CD4-positive, alpha-beta T cell (primary cell): ENCODE results near the gene RASA2. TPM values are rescaled to one million over a fixed set of nuclear protein-coding genes. Genes with fewer than 3 reads are reported as not detected.

Source experiments
- ATAC-seq: fragments of 200-7000 bp; cut with Tn5 transposase; one replicate; pipeline ENCODE4 v1.10.0; 2022; ENCODE audit warnings: mild to moderate bottlenecking; ENCODE audit not compliant: poor library complexity
- CTCF ChIA-PET: fragments of 350-600 bp; sonication (Branson Sonifier 250); formaldehyde crosslinking; loops from one replicate; lab custom pipeline; 2021; ENCODE audit warnings: antibody characterized with exemption, inconsistent platforms; lab: Charles Lee
- POLR2A ChIA-PET: fragments of 350-600 bp; sonication (Branson Sonifier 250); formaldehyde crosslinking; loops from one replicate; lab custom pipeline; 2021; ENCODE audit warnings: antibody characterized with exemption, inconsistent platforms; lab: Charles Lee
- DNase-seq, 14 experiments: peaks; one replicate each; pipeline ENCODE4 v3.0.0-alpha.2; 2013 to 2020; ENCODE audit warnings: mixed read lengths in 2 of 14
- H3K27ac ChIP-seq, 2 donors: one replicate each; pipeline versions ENCODE4 v1.5.1 to v1.7.0; 2013; ENCODE audit warnings: low read length in 2 of 2, low read depth in 1 of 2, mild to moderate bottlenecking in 1 of 2
- H3K27me3 ChIP-seq, 2 experiments: 1 replicate in 1 of 2; 2 replicates in 1 of 2; pipeline versions ENCODE4 v1.6.1 to v1.7.0; 2013; ENCODE audit warnings: low read length in 2 of 2, control low read depth in 1 of 2, mild to moderate bottlenecking in 1 of 2, moderate library complexity in 1 of 2; ENCODE audit not compliant: insufficient read depth in 2 of 2, control insufficient read depth in 1 of 2
- H3K36me3 ChIP-seq: one replicate; pipeline ENCODE4 v1.6.1; 2013; ENCODE audit warnings: low read length, control low read depth; ENCODE audit not compliant: insufficient read depth
- H3K4me1 ChIP-seq: one replicate; pipeline ENCODE4 v1.6.1; 2013; ENCODE audit warnings: low read length, control low read depth; ENCODE audit not compliant: insufficient read depth
- H3K4me3 ChIP-seq: one replicate; pipeline ENCODE4 v1.5.1; 2013; ENCODE audit warnings: mild to moderate bottlenecking, low read length, moderate library complexity
- H3K9me3 ChIP-seq, 2 experiments: 1 replicate in 1 of 2; 2 replicates in 1 of 2; pipeline versions ENCODE4 v1.6.1 to v1.7.0; 2013; ENCODE audit warnings: low read length in 2 of 2, mild to moderate bottlenecking in 2 of 2, control low read depth in 1 of 2, moderate library complexity in 1 of 2; ENCODE audit not compliant: control insufficient read depth in 1 of 2, insufficient read depth in 1 of 2
- H3K27ac Mint-ChIP-seq: one replicate; pipeline ENCODE4 v1.8.0; 2020; ENCODE audit warnings: mixed read lengths
- H3K27me3 Mint-ChIP-seq: one replicate; pipeline ENCODE4 v1.8.0; 2021; ENCODE audit warnings: mixed read lengths
- H3K36me3 Mint-ChIP-seq: one replicate; pipeline ENCODE4 v1.8.0; 2021; ENCODE audit warnings: low read depth, mixed read lengths
- H3K4me1 Mint-ChIP-seq: one replicate; pipeline ENCODE4 v1.8.0; 2021; ENCODE audit warnings: low read depth, mixed read lengths
- H3K4me3 Mint-ChIP-seq: one replicate; pipeline ENCODE4 v1.8.0; 2020; ENCODE audit warnings: mild to moderate bottlenecking, mixed read lengths
- H3K9me3 Mint-ChIP-seq: one replicate; pipeline ENCODE4 v1.8.0; 2020; ENCODE audit warnings: mixed read lengths
- CTCF ChIP-seq: fragments of 200-600 bp; IDR thresholded peaks from one replicate; pipeline ENCODE4 v1.8.0; 2022; ENCODE audit warnings: antibody characterized with exemption, mild to moderate bottlenecking
- intact Hi-C, 2 experiments: fragments of 100-400 bp; cut with DNase I in 1 of 2; cut with micrococcal nuclease in 1 of 2; formaldehyde crosslinking; loops; one replicate each; pipeline versions ENCODE4 v1.15.1 to v1.9.0; 2023 to 2025; cut with DNase I, micrococcal nuclease
- total RNA-seq, 174 experiments: library from RNA in 2 of 174; stranded (reverse) in 2 of 174; gene quantifications; one replicate each; pipeline ENCODE4 v1.2.3 and lab custom pipeline; 2021 to 2026

Gene RASA2
- total RNA-seq, 2 experiments from 2014 or later: 96.1 to 96.4 TPM

GRCh38 chr3:141482245-141482922 lies 4.4 kb upstream of the RASA2 start:
- H3K9me3 Mint-ChIP-seq: no peaks in the 10 kb centered on the region
- Histone ChIP-seq H3K4me1 (peaks cover 15% of the 10 kb centered on the region), H3K36me3 (no peaks in the 10 kb centered on the region), H3K4me3 (no peak overlapping the region), H3K27me3 (no peaks in the 10 kb centered on the region), H3K9me3 (no peaks in the 10 kb centered on the region), H3K27ac (no peak overlapping the region)
- H3K27me3 Mint-ChIP-seq: no peaks in the 10 kb centered on the region
- no peak for DNase-seq
- TF ChIP-seq CTCF: no peak
- H3K27ac Mint-ChIP-seq: no peak overlapping the region
- no peaks in the 10 kb centered on the region for H3K36me3 Mint-ChIP-seq
- ChIA-PET POLR2A (interaction anchor here (2.0 kb wide), 1 partner anchor 9 kb away, joined by 5 read pairs; no protein-coding TSS in a partner anchor), CTCF (interaction anchor here (3.3 kb wide), 1 partner anchor 22 kb away, joined by 11 read pairs; no protein-coding TSS in a partner anchor)
- ATAC-seq: no peak
- intact Hi-C loops: loop anchor here in 1 of 2 experiments (10.0 kb wide), 1 partner anchor 392 kb away; the partner anchor contains the start of gene ATP1B3
- no peak overlapping the region for H3K4me3 Mint-ChIP-seq
- peaks cover 38% of the 10 kb centered on the region for H3K4me1 Mint-ChIP-seq

GRCh38 chr3:141484701-141485287 lies 2.0 kb upstream of the RASA2 start:
- POLR2A ChIA-PET: interaction anchor here (0.9 to 5.6 kb wide), 3 partner anchors 15 to 74 kb away, joined by 3 to 249 read pairs (median 4); no protein-coding TSS in a partner anchor
- Histone ChIP-seq H3K36me3 (no peaks in the 10 kb centered on the region), H3K4me3 (no peak overlapping the region), H3K27ac (no peak overlapping the region), H3K27me3 (no peaks in the 10 kb centered on the region), H3K9me3 (no peaks in the 10 kb centered on the region), H3K4me1 (peaks cover 19% of the 10 kb centered on the region)
- CTCF ChIA-PET: interaction anchor here (1.4 kb wide), 1 partner anchor 11 kb away, joined by 5 read pairs; no protein-coding TSS in a partner anchor
- Mint-ChIP-seq H3K36me3 (peaks cover 18% of the 10 kb centered on the region), H3K27ac (peak overlapping the region; percentile 82), H3K4me1 (peaks cover 44% of the 10 kb centered on the region), H3K9me3 (no peaks in the 10 kb centered on the region), H3K4me3 (peak overlapping the region; percentile 90), H3K27me3 (no peaks in the 10 kb centered on the region)
- ATAC-seq (no peak), DNase-seq (no peak)
- no peak for TF ChIP-seq CTCF
- intact Hi-C loops: loop anchor here in 1 of 2 experiments (5.0 to 10.0 kb wide), 2 partner anchors 43 to 390 kb away; partner anchors contain the start of gene ATP1B3

GRCh38 chr3:141485641-141486495 lies 959 bp upstream of the RASA2 start:
- H3K4me1 ChIP-seq: peaks cover 28% of the 10 kb centered on the region
- Mint-ChIP-seq H3K9me3 (no peaks in the 10 kb centered on the region), H3K27ac (peak overlapping the region; percentile 82), H3K4me3 (peak overlapping the region; percentile 90), H3K36me3 (peaks cover 28% of the 10 kb centered on the region), H3K4me1 (peaks cover 55% of the 10 kb centered on the region), H3K27me3 (no peaks in the 10 kb centered on the region)
- intact Hi-C loops: loop anchor here (1.0 to 10.0 kb wide), 3 partner anchors 12 to 389 kb away; partner anchors contain the start of gene ATP1B3 (in 1 of the 2)
- H3K27me3 ChIP-seq: no peaks in the 10 kb centered on the region
- H3K4me3 ChIP-seq: peak overlapping the region; percentile 54
- peak in 4 of 14 experiments; percentile 19 to 58 (median 54) for DNase-seq
- peak overlapping the region; percentile 23 to 69 for H3K27ac ChIP-seq
- no peaks in the 10 kb centered on the region for H3K9me3 ChIP-seq
- POLR2A ChIA-PET: interaction anchor here (0.9 to 5.6 kb wide), 14 partner anchors 14 to 174 kb away, joined by 3 to 249 read pairs (median 8); no protein-coding TSS in a partner anchor
- no peak for TF ChIP-seq CTCF
- CTCF ChIA-PET: interaction anchor here (1.0 kb wide), 1 partner anchor 45 kb away, joined by 3 read pairs; no protein-coding TSS in a partner anchor
- no peaks in the 10 kb centered on the region for H3K36me3 ChIP-seq
- ATAC-seq: no peak
